NK-92 treated with Interleukin-12 subunit alpha and Interleukin-12 subunit beta, amount 100 ng/mL, for 24 hours (cell line): ENCODE measurements around the gene TMEM217.

ENCODE experiments used
- DNase-seq: peaks from one replicate; lab custom pipeline; 2025; lab: John Stamatoyannopoulos, UW

TMEM217 gene

GRCh38 chr6:37280162-37280887, 22.4 kb upstream of the TMEM217 start:
- no peak for DNase-seq

GRCh38 chr6:37279366-37280134, 21.6 kb upstream of the TMEM217 start:
- DNase-seq: peak; percentile 44

GRCh38 chr6:37277001-37277409, 19.1 kb upstream of the TMEM217 start:
- DNase-seq: no peak

GRCh38 chr6:37275350-37275749, 17.4 kb upstream of the TMEM217 start:
- no peak for DNase-seq

GRCh38 chr6:37273690-37274089, 15.7 kb upstream of the TMEM217 start:
- DNase-seq: no peak

- no peak for DNase-seq
Measured at GRCh38 chr6:37272834-37273566, 15.1 kb upstream of the TMEM217 start.

- DNase-seq: no peak
Measured at GRCh38 chr6:37269105-37269504, 11.2 kb upstream of the TMEM217 start.

- DNase-seq: no peak
Measured at GRCh38 chr6:37265860-37266259, 7.9 kb upstream of the TMEM217 start.

GRCh38 chr6:37265001-37265400, 7.1 kb upstream of the TMEM217 start:
- DNase-seq: no peak

- no peak for DNase-seq
Measured at GRCh38 chr6:37262446-37263026, 4.6 kb upstream of the TMEM217 start.

- no peak for DNase-seq
Measured at GRCh38 chr6:37261198-37261597, 3.3 kb upstream of the TMEM217 start.

- no peak for DNase-seq
Measured at GRCh38 chr6:37260444-37260843, 2.5 kb upstream of the TMEM217 start.

GRCh38 chr6:37260040-37260439, 2.1 kb upstream of the TMEM217 start:
- DNase-seq: no peak

- DNase-seq: no peak
Measured at GRCh38 chr6:37259191-37259590, 1.2 kb upstream of the TMEM217 start.

- no peak for DNase-seq
Measured at GRCh38 chr6:37258405-37259105, 611 bp upstream of the TMEM217 start.

- no peak for DNase-seq
Measured at GRCh38 chr6:37257320-37257633, 667 bp downstream of the TMEM217 start.

- DNase-seq: no peak
Measured at GRCh38 chr6:37256692-37257319, 1.1 kb downstream of the TMEM217 start.

GRCh38 chr6:37254881-37255280, 3.1 kb downstream of the TMEM217 start:
- DNase-seq: no peak

GRCh38 chr6:37253486-37254007, 4.4 kb downstream of the TMEM217 start:
- no peak for DNase-seq

GRCh38 chr6:37251211-37251780, 6.6 kb downstream of the TMEM217 start:
- DNase-seq: no peak
